Measurements from ENCODE around the gene ARMH3.

ARMH3 gene

GRCh38 chr10:101839416-101840063 is 216.4 kb downstream of the ARMH3 start:
- Histone ChIP-seq H3K27me3 (replicated peaks; ENCODE audit: control insufficient read depth, insufficient read depth, low read length) (no peaks in the 10 kb centered on the region), H3K36me3 (ENCODE audit: control insufficient read depth, insufficient read depth, low read length) (no peaks in the 10 kb centered on the region), H3K4me3 (replicated peaks; ENCODE audit: low read depth, low read length) (peak overlapping the region; percentile 57)
- peak; percentile 72 for DNase-seq (ENCODE audit: extremely low read depth, insufficient read length)
- no peak for TF ChIP-seq CTCF (IDR thresholded peaks at IDR 0.05; ENCODE audit: insufficient read depth, low read length, poor library complexity, severe bottlenecking)

- DNase-seq (ENCODE audit: extremely low read depth, insufficient read length), result no peak
- TF ChIP-seq CTCF (IDR thresholded peaks at IDR 0.05; ENCODE audit: insufficient read depth, low read length, poor library complexity, severe bottlenecking), result no peak
- H3K36me3 ChIP-seq (ENCODE audit: control insufficient read depth, insufficient read depth, low read length), result no peaks in the 10 kb centered on the region
- H3K27me3 ChIP-seq (replicated peaks; ENCODE audit: control insufficient read depth, insufficient read depth, low read length), result no peaks in the 10 kb centered on the region
- no peak overlapping the region for H3K4me3 ChIP-seq (replicated peaks; ENCODE audit: low read depth, low read length)
These were observed 217.0 kb downstream of the ARMH3 start for GRCh38 chr10:101839002-101839401.

- TF ChIP-seq CTCF (IDR thresholded peaks at IDR 0.05; ENCODE audit: insufficient read depth, low read length, poor library complexity, severe bottlenecking), result no peak
- H3K36me3 ChIP-seq (ENCODE audit: control insufficient read depth, insufficient read depth, low read length), result no peaks in the 10 kb centered on the region
- DNase-seq (ENCODE audit: extremely low read depth, insufficient read length), result no peak
- H3K4me3 ChIP-seq (replicated peaks; ENCODE audit: low read depth, low read length), result no peak overlapping the region
- H3K27me3 ChIP-seq (replicated peaks; ENCODE audit: control insufficient read depth, insufficient read depth, low read length), result no peaks in the 10 kb centered on the region
These were observed 217.5 kb downstream of the ARMH3 start for GRCh38 chr10:101838416-101838970.

- no peak for TF ChIP-seq CTCF (IDR thresholded peaks at IDR 0.05; ENCODE audit: insufficient read depth, low read length, poor library complexity, severe bottlenecking)
- no peak for DNase-seq (ENCODE audit: extremely low read depth, insufficient read length)
- H3K4me3 ChIP-seq (replicated peaks; ENCODE audit: low read depth, low read length), result no peak overlapping the region
These were observed 218.2 kb downstream of the ARMH3 start for GRCh38 chr10:101837748-101838147.

GRCh38 chr10:101835362-101835761 is 220.6 kb downstream of the ARMH3 start:
- no peaks in the 10 kb centered on the region for H3K27me3 ChIP-seq (replicated peaks; ENCODE audit: control insufficient read depth, insufficient read depth, low read length)
- no peak for DNase-seq (ENCODE audit: extremely low read depth, insufficient read length)
- no peak for TF ChIP-seq CTCF (IDR thresholded peaks at IDR 0.05; ENCODE audit: insufficient read depth, low read length, poor library complexity, severe bottlenecking)

More at GRCh38 chr10:101837748-101838147, 218.2 kb downstream of the ARMH3 start:
- Histone ChIP-seq H3K27me3 (replicated peaks; ENCODE audit: control insufficient read depth, insufficient read depth, low read length) (no peaks in the 10 kb centered on the region), H3K36me3 (ENCODE audit: control insufficient read depth, insufficient read depth, low read length) (no peaks in the 10 kb centered on the region)

More at GRCh38 chr10:101835362-101835761, 220.6 kb downstream of the ARMH3 start:
- Histone ChIP-seq H3K36me3 (ENCODE audit: control insufficient read depth, insufficient read depth, low read length) (no peaks in the 10 kb centered on the region), H3K4me3 (replicated peaks; ENCODE audit: low read depth, low read length) (no peak overlapping the region)
